Suppressor macrophage (primary cell): ENCODE results near the gene P2RY12.
"Not testable (repeated sequence)": the region's sequence is repeated elsewhere in the genome, so short reads cannot be mapped to it uniquely, and the experiment has no call there.

Source experiments
- DNase-seq, 4 experiments: peaks; one replicate each; pipeline ENCODE4 v3.0.0-alpha.2; 2020 to 2022

P2RY12 gene

GRCh38 chr3:151393146-151393830 is 8.7 kb upstream of the P2RY12 start:
- DNase-seq: peak in 1 of 4 experiments; percentile 11

GRCh38 chr3:151392191-151392590 is 7.6 kb upstream of the P2RY12 start:
- not testable (repeated sequence) for DNase-seq

- peak in 3 of 4 experiments; percentile 17 to 70 (median 64) for DNase-seq
Measured at GRCh38 chr3:151391720-151392119, 7.2 kb upstream of the P2RY12 start.

- peak; percentile 9 to 53 (median 44) for DNase-seq
Measured at GRCh38 chr3:151387842-151388241, 3.3 kb upstream of the P2RY12 start.

GRCh38 chr3:151387432-151387831 is 2.9 kb upstream of the P2RY12 start:
- peak in 3 of 4 experiments; percentile 25 to 50 (median 46) for DNase-seq

- DNase-seq: no peak
Measured at GRCh38 chr3:151386056-151386455, 1.5 kb upstream of the P2RY12 start.

GRCh38 chr3:151383956-151384355 is 597 bp downstream of the P2RY12 start:
- no peak for DNase-seq

- no peak for DNase-seq
Measured at GRCh38 chr3:151383111-151383510, 1.4 kb downstream of the P2RY12 start.

- DNase-seq: peak in 2 of 4 experiments; percentile 17 to 26
Measured at GRCh38 chr3:151382671-151383070, 1.9 kb downstream of the P2RY12 start.

- peak in 3 of 4 experiments; percentile 31 to 50 (median 43) for DNase-seq
Measured at GRCh38 chr3:151379083-151379734, 5.3 kb downstream of the P2RY12 start.

- DNase-seq: no peak
Measured at GRCh38 chr3:151377768-151378385, 6.7 kb downstream of the P2RY12 start.

- no peak for DNase-seq
Measured at GRCh38 chr3:151372063-151372820, 12.3 kb downstream of the P2RY12 start.

GRCh38 chr3:151371526-151371925 is 13.0 kb downstream of the P2RY12 start:
- no peak for DNase-seq

- DNase-seq: no peak
Measured at GRCh38 chr3:151367448-151367847, 17.1 kb downstream of the P2RY12 start.

GRCh38 chr3:151366993-151367392 is 17.6 kb downstream of the P2RY12 start:
- DNase-seq: no peak

GRCh38 chr3:151362751-151363174 is 21.8 kb downstream of the P2RY12 start:
- peak; percentile 64 to 82 (median 74) for DNase-seq

GRCh38 chr3:151357463-151357850 is 27.1 kb downstream of the P2RY12 start:
- DNase-seq: no peak

GRCh38 chr3:151356794-151357462 is 27.6 kb downstream of the P2RY12 start:
- peak in 3 of 4 experiments; percentile 23 to 42 (median 28) for DNase-seq

- DNase-seq: peak in 1 of 4 experiments; percentile 49
Measured at GRCh38 chr3:151351648-151352047, 32.9 kb downstream of the P2RY12 start.

GRCh38 chr3:151351219-151351618 is 33.3 kb downstream of the P2RY12 start:
- DNase-seq: peak; percentile 37 to 79 (median 60)

GRCh38 chr3:151350656-151351055 is 33.9 kb downstream of the P2RY12 start:
- peak in 2 of 4 experiments; percentile 20 to 40 for DNase-seq

GRCh38 chr3:151347432-151347831 is 37.1 kb downstream of the P2RY12 start:
- DNase-seq: peak; percentile 77 to 93 (median 88)
